NCI-H226 (cell line): ENCODE data around the gene PDGFRA.

ENCODE experiments used
- DNase-seq: peaks from one replicate; pipeline ENCODE4 v3.0.0-alpha.2; 2015

The PDGFRA gene

GRCh38 chr4:54265366-54265765, 36.3 kb downstream of the PDGFRA start:
- DNase-seq, result no peak

DNA sequence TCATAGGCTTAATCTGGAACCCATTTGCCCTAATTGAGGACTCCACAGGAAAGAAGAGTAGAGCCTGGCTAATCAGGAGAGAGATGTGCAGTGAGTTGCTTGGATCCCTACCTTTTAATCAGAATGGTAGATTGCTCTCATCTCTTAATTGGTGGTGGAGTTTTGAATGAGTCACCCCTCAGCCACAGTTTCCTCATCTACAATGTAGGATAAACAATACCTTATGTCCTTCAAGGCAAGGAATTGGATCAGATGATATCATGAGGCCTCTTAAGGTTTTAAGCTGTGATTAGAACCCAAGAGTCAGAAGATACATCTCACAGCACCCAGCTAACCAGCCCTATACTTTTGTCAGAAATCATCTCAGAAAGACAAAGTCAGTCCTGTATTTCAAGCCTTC, 39.1 kb downstream of the PDGFRA start:
- no peak for DNase-seq

DNA sequence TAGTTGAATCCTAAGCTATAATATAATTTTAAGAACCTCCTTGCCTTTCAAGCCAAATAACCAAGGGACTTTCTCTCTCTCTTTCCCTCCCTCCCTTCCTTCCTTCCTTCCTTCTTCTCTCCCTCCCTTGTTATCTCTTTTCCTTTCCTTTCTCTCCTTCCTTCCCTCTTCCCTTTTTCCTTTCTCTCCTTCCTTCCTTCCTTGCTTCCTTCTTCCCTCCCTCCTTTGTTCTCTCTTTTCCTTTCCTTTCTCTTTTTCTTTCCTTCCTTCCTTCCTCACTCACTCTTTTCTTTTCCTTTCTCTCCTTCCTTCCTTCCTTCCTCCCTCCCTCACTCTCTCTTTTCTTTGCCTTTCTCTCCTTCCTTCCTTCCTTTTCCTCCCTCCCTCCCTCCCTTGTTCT, 42.4 kb downstream of the PDGFRA start:
- DNase-seq, result no peak

DNA sequence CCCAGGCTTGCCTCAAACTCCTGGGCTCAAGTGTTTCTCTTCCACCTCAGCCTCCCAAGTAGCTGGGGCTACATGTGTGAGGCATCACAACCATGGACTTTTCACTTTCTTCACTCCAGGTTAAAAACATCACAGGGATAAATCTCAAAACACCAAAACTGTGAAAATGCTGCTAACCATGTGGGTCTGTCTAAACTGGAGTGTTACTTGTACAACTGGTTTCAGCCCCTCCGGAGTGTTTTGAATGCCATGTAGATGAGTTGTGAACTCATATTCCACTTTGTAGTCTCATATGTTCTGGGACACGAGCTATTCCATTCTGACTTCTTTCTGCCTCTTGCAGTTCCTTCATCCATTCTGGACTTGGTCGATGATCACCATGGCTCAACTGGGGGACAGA, 43.0 kb downstream of the PDGFRA start:
- DNase-seq, result no peak

DNA sequence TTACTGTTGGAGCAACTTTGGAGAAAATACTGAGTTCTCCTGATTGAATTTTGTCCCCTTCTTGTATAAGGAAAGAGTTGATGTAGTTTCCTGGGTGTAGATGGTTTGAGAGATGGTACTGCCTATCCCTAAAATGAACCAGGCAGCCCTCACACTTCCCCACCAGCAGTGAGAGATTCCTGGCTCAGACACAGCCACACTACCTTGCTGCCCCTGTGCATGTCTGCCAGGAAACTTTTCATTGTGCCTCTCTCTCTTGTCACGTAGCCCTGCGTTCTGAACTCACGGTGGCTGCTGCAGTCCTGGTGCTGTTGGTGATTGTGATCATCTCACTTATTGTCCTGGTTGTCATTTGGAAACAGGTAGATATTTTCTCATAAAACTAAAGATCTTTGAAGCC, 45.2 kb downstream of the PDGFRA start:
- no peak for DNase-seq

DNA sequence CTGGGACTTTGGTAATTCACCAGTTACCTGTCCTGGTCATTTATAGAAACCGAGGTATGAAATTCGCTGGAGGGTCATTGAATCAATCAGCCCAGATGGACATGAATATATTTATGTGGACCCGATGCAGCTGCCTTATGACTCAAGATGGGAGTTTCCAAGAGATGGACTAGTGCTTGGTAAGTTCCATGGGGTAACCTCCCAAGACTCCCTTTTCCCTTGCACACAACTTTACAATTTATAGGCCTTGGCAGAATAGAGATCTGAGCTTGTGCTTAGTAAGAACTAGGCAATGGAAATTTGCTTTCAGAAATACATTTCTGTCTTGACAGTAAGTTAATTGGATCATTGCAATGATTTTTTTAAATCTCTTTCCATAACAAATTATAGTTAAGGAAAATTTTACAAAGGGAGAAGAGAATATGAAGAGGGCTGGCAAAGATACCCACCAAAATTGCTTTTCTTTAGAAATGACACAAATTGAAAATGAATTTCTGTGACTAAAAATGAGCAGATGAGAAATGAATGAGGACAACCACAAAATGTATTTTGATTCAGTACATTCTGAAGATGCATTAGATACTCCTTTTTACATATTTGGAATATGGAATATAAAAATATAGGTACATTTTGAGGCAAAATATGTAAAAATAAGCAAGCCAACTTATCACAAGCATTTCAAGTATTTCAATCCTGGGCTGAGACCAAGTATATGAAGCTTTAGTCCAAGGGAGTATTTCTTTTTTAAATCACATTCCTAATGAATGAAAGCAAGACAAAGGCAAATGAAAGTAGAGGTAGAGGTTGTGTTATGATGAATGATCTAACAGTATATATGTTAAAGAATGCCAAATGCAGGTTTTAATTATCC, 45.9 kb downstream of the PDGFRA start:
- DNase-seq, result no peak

DNA sequence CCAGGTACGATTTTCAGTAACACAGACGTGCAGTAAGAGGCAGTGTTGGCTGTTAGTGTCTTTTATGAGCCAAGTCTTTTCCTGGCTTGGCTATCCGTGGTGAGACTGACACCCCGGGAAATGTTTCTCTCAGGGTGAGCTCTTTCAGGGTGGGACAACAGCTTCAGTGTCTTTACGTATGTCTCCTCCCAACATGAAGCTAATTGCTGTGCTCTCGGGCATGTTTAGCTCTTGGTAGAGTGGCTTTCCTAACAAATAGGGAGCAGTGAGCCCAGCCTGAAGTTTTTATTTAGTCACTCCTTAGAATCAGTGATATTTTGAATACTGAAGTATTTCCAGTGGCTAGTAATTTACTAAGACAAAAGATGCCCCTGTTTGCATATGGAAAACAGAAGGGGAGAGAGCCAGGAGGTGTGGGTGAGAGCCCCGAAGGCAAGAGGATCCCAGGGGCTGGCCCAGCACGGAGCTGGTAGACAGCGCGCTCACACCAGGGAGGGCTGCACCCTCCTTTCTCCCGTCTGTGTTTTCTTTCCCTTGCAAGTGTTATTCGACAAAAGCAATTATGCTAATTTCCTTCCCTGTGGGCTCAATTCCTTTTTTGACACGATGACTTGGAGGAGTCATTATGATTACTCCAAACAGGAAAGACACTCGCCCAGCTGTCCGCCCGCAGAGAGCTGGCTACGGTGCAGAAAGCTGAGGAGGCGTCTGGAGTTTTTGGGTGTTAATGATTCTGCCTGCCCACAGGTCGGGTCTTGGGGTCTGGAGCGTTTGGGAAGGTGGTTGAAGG, 47.7 kb downstream of the PDGFRA start:
- DNase-seq, result no peak

DNA sequence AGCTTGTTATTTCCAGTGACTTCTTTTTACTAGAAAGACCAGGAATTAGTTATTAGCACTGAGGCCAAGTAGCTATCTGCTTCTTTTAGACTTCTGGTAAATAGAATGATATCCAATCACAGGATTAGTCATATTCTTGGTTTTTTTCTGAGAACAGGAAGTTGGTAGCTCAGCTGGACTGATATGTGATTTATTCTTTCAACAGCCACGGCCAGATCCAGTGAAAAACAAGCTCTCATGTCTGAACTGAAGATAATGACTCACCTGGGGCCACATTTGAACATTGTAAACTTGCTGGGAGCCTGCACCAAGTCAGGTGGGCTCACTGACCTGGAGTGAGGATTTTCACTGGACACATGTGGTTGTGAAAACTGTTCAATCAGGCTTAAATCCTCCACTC, 48.6 kb downstream of the PDGFRA start:
- DNase-seq, result peak; percentile 69

DNA sequence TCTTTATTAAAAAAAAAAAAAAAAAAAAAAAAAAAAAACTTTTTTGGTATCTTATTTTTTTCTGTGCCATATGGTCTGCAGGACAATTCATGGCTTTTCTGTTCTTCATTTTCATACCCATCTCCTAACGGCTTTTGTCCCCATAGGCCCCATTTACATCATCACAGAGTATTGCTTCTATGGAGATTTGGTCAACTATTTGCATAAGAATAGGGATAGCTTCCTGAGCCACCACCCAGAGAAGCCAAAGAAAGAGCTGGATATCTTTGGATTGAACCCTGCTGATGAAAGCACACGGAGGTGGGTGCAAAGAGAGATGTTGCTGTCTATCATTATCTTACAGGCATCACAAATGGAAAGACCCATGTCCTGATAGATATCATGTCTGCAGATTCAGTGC, 49.1 kb downstream of the PDGFRA start:
- no peak for DNase-seq

GRCh38 chr4:54281054-54281766, 52.1 kb downstream of the PDGFRA start:
- DNase-seq, result peak; percentile 85

DNA sequence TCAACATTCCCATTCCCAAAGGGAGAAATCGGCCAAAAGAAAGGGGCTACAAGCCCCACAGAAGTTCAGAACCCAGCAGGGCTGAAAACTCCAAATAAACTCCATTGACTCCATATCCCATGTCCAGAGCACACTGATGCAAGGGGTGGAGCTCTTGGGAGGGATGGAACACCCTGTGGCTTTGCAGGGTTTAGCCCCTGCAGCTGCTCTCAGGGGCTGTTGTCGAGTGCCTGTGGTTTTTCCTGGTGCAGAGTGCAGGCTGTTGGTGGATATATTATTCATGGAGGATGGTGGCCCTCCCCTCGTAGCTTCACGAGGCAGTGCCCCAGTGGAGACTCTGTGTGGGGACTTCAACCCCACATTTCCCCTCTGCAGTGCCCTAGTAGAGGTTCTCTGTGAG, 53.7 kb downstream of the PDGFRA start:
- DNase-seq, result no peak

DNA sequence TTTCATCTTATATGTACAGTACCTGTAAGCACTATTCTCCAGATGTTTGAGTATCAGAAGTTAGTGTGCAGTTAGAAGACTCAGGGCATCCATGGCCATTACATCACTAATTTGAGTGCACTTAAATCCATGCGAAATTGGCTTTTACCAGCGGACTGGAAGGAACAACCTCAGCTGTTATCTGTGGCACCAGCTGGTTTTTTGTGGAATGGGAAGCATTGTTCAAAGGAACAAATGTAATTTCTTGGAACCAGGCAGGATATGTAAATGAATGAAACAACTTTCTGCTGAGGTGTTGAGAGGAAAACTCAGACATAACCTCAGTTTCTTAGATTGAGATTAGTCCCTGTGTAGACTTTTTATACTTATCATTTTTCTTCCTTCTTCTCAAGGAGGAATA, 60.2 kb downstream of the PDGFRA start:
- DNase-seq, result no peak

GRCh38 chr4:54290980-54291379, 61.9 kb downstream of the PDGFRA start:
- DNase-seq, result no peak

DNA sequence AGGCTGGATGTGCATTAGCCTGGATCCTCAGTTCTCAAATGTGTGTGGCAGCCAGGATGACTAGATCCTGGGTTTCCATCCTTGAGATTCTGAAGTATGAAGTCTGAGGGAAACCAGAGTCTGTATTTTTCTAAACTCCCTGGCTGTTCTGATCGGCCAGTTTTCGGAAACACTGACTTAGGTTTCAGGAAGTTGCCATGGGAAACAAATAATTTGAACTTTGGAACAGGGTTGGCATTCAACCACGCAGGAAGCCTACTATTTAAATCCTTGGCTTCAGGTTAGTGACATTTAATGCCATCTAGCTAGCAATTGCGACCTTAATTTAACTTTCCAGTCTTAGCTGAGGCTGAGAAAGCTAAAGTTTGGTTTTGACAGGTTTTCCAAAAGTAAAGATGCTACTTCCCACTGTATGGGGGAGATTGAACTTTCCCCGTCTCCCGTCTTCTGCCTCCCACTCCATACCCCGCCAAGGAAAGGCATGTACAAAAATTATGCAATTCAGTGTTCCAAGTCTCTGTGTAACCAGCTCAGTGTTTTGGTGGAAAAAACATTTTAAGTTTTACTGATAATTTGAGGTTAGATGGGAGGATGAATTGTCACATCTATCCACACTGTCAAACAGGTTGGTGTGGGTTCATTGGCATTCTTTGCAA, 67.6 kb downstream of the PDGFRA start:
- DNase-seq, result no peak

DNA sequence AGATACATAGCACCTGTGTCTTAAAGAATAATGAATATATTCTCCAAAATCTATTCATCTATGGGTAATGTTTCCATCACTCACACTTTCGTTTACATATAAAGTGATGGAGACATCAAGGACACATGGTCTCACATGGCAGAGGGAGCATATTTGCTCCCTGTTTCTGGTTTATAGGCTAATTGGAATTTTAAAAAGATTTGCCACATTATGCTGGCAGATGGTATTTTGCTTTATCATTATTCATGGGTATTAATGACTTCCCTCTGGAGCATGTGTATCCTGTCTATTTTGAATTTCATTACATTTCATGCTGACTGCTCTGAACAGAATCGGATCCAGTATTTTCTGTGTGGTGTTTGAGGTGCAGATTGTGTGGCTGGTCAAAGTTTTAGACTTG, 79.0 kb downstream of the PDGFRA start:
- DNase-seq, result no peak

- no peak for DNase-seq
These were observed 86.8 kb downstream of the PDGFRA start for GRCh38 chr4:54315561-54316538.

DNA sequence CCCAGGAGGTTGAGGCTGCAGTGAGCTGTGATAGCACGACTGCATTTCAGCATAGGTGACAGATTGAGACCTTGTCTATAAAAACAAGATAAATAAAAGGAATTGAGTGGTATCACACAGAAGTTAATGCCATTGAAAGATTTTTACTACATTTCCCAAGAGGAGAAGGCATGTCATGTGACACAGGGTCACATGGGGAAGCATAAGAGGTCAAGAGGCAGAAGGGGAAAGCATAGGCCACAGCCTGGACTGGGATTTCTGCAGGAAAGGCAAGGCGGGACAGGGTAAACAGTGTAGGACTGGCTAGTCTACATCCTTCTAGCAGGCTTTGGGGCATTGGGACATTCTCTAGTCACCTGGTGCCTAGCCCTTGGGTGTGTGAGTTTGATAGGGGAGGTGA, 88.6 kb downstream of the PDGFRA start:
- DNase-seq, result no peak

- no peak for DNase-seq
These were observed 89.8 kb downstream of the PDGFRA start for GRCh38 chr4:54318904-54319303.

GRCh38 chr4:54320826-54321685, 92.0 kb downstream of the PDGFRA start:
- no peak for DNase-seq

- DNase-seq, result peak; percentile 44
These were observed 93.8 kb downstream of the PDGFRA start for GRCh38 chr4:54322818-54323417.
